Measurements from ENCODE around the gene SRSF9. TPM values are rescaled to one million over a fixed set of nuclear protein-coding genes. Genes with fewer than 3 reads are reported as not detected.
"Not testable (repeated sequence)": the region's sequence is repeated elsewhere in the genome, so short reads cannot be mapped to it uniquely, and the experiment has no call there.

SRSF9 gene, protein sequence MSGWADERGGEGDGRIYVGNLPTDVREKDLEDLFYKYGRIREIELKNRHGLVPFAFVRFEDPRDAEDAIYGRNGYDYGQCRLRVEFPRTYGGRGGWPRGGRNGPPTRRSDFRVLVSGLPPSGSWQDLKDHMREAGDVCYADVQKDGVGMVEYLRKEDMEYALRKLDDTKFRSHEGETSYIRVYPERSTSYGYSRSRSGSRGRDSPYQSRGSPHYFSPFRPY
- 251 and 280 TPM in 2 replicates for total RNA-seq (2014; rRNA removed; shearing (Covaris generic))
- polyA plus RNA-seq (2015; cell fraction: cytosol; rRNA removed) = 241 and 271 TPM in 2 replicates
- polyA plus RNA-seq (2015; cell fraction: nucleus; rRNA removed) = 173 and 196 TPM in 2 replicates

GRCh38 chr12:120469450-120470149 is at the start of gene SRSF9:
Gene SRSF9, minus strand, starts transcription at chr12:120469748. Its CDS starts 139 bp downstream, at chr12:120469609.
- peak; percentile 90 for DNase-seq (ENCODE audit: low read depth)

GRCh38 chr12:120519324-120519723 is 49.8 kb upstream of the SRSF9 start:
- not testable (repeated sequence) for DNase-seq (ENCODE audit: low read depth)

DNA sequence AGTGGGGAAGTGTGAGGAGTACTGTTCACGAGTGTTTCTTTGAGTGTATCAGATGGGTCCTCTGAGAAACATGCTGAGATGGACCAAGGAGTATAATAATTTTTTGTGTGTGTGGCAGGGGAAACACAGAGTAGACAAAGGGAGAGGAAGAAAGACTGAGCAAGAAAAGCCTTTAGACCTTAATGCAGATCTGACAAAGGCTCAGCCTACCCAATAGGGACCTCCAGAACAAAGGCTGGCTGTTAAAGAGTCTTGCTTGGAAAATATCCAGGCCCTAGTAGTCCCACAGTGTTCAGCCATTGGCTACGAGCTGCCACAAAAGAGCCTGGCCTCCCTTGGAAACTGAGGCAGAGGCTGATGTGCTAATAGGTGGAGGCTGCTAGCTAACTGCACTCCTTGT is 45.9 kb upstream of the SRSF9 start:
- no peak for DNase-seq (ENCODE audit: low read depth)

GRCh38 chr12:120514002-120514401 is 44.5 kb upstream of the SRSF9 start:
- no peak for DNase-seq (ENCODE audit: low read depth)

GRCh38 chr12:120508537-120508936 is 39.0 kb upstream of the SRSF9 start:
- DNase-seq (ENCODE audit: low read depth) = no peak

- no peak for DNase-seq (ENCODE audit: low read depth)
Observed at GRCh38 chr12:120504587-120504986, 35.0 kb upstream of the SRSF9 start.

DNA sequence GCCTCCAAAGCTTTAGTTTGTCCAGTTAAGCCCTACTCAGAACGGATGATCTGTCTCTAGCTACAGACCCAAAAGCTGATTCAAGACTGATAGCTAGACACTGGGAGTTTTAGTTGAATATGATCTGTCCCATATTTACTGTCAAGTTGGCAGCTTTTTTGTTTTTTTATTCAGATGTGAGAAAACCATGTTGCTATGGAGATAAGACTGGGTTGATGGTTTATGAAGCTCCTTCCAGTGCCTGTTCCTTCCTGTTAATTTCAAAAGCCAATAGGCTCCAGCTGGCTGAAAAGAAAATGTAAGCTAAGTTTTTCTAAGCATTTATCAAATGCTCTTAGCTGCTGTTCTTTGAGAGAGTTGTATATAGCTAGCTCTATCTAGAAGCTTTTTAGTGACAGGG is 31.0 kb upstream of the SRSF9 start:
- DNase-seq (ENCODE audit: low read depth) = no peak

GRCh38 chr12:120498870-120499515 is 29.4 kb upstream of the SRSF9 start:
- no peak for DNase-seq (ENCODE audit: low read depth)

DNA sequence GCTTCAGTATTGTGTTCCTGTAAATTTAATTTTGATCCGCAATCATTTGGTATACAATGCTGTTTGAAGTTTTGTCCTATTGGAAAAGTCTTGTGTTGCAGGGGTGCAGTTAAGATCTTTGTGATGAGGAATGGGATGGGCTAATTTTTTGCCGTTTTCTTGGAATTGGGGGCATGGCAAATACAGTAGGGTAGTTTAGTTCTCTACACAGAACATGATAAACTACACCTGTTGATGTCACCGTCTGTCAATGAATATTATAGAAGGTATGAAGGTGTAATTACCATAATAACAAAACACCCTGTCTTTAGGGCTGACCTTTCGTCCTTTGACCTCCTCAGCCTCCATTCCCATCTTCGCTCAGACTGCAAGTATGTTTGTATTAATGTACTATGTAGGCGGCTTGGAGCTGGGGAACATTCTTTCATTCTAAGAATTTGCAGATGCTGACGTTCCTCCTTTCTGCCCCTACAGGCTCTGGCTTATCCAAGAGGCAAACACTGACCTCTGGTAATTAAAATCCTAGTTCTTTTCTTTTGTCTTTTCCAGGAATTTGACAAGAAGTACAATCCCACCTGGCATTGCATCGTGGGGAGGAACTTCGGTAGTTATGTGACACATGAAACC is 28.1 kb upstream of the SRSF9 start:
- DNase-seq (ENCODE audit: low read depth) = no peak

- peak; percentile 60 for DNase-seq (ENCODE audit: low read depth)
Observed at GRCh38 chr12:120496413-120497340, 27.1 kb upstream of the SRSF9 start.

- DNase-seq (ENCODE audit: low read depth) = peak; percentile 94
Observed at GRCh38 chr12:120495731-120496412, 26.3 kb upstream of the SRSF9 start, which contains the start of gene DYNLL1. Gene DYNLL1, plus strand, starts transcription at chr12:120496113. Its CDS starts 309 bp downstream, at chr12:120496422.

DNA sequence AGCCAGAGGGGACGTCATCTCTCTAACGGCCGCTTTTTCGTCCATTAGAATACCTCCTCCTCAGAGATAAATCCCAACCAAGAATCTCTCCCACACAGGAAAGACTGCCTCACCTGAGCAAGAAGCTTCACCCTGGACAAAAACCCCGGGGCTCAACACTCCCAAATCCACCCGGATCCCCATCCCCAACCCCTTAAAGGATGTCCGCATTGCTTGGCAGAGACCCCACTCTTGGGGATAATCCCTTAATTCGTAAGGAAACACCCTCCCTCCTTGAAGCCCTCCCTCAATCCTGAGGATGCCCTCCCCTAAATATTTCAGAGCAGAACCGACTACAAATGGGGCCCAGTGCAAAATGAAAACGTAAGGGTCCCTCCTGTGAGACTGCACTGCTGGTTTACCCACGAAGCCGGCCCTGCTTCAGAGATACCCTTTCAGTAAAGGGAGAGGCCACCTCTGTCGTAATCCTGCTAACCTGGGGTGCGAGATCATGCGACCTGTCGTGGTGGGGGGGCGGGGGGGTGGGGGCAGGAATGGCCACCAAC is 25.7 kb upstream of the SRSF9 start:
- DNase-seq (ENCODE audit: low read depth) = no peak

DNA sequence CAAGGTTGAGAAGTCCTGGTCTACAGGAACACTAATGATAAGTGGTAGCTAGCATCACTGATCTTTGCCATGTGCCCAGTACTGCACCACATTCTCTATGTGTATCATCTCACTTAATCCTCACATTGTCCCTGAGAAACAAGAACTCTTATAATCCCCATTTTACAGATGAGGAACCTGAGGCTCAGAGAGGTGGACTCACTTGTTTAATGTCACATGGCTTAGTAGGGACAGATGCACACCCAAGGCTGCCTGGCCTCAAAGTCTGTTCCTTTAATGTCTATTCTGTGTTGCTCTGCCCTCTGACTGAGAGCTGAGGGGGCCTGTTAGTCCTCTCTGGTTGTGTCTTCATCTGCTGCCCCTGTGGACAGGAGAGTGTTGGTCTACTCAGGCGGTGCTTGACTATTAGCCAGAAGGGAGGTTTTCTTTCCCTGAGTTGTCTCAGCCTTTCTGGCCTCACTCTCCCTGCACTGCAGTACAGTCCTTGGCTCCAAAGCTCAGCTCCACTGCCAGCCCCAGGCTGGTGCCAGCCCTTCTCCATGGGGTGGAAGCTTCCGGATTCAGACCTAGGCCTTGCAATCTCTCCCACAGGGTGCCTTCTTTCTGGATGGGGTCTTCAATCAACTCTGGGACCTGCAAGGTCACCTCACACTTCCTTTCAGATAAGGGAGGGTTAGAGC is 21.4 kb upstream of the SRSF9 start:
- DNase-seq (ENCODE audit: low read depth) = no peak

DNA sequence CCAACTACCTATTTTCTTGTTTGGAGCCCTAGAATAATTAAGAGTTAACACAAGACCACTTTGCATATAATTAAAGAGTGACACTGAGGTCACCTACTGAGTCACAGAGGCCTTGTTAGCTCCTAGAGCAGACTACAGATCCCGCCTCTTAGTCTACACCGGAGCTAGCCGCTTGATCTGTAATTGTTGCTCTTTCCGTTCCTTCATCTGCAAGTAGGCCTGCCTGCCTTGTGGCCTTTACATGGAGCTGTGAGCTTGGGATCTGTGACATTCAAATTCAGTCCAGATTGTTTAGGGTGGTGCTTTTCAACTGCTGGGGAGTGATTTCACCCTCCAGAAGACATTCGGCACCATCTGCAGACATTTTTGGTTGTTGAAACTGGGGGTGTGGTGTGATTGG is 20.8 kb upstream of the SRSF9 start:
- DNase-seq (ENCODE audit: low read depth) = no peak

- DNase-seq (ENCODE audit: low read depth) = no peak
Observed at GRCh38 chr12:120489018-120489417, 19.5 kb upstream of the SRSF9 start.

DNA sequence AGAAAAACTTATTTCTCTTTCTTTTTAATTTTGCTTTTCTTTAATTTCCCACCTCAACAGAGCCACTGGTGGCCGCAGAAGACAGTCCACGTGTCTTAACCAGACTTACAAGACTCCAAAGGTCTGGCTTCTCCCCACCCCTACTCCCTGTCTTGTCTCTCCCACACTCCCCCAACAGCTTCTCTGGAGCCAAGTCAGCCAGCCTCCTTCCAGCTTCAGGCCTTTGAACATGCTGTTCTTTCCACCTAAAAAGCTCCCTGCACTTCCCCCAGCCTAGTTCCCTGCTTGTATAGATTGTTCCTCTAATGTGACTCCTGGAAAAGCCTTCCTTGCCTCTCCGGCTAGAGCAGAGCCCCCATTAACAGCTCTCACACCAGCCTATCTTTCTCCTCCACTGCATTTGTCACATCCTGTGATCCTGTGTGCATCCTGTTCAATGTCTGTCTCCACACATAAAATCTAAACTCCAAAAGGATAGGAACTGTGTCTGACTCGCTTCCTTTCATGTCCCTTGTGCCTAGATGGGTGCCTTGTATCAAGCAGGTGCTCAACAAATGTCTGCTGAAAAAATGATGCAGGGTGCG is 18.6 kb upstream of the SRSF9 start:
- no peak for DNase-seq (ENCODE audit: low read depth)

DNA sequence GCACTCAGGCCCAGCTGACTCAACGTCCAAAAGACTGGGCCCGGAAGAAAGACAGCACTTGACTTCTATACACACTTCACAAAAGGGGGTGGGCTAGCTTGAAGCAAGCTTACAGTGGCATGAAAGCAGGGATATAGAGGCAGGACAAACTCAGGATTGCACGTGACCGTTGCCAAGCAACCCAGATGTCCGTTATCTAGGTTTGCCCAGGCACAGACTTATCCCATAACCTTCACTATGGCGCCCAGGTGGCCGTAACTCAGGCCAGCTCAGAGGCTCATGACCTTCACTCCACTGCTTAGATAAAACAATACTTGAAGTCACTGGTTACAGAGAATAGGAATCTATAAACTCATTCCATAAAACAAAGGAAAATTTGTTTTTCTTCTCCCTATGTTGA is 18.0 kb upstream of the SRSF9 start:
- not testable (repeated sequence) for DNase-seq (ENCODE audit: low read depth)

- DNase-seq (ENCODE audit: low read depth) = no peak
Observed at GRCh38 chr12:120485961-120486881, 16.7 kb upstream of the SRSF9 start.
